Endothelial cell of hepatic sinusoid (primary cell): ENCODE data around the gene DNAL4.

Experiments used
- in situ Hi-C: cut with HindIII; loops from 2 replicates; pipeline ENCODE4 v1.10.0; 2017; ENCODE audit warnings: low sequenced_read_pairs

The DNAL4 gene

GRCh38 chr22:38788021-38788816 lies 5.7 kb downstream of the DNAL4 start:
- in situ Hi-C loops, result no loop called here

GRCh38 chr22:38786631-38787030 lies 7.3 kb downstream of the DNAL4 start:
- in situ Hi-C loops, result no loop called here

- in situ Hi-C loops, result no loop called here
Measured at GRCh38 chr22:38784856-38785255, 9.1 kb downstream of the DNAL4 start.

- in situ Hi-C loops, result no loop called here
Measured at GRCh38 chr22:38784035-38784434, 9.9 kb downstream of the DNAL4 start.

GRCh38 chr22:38783095-38783615 lies 10.8 kb downstream of the DNAL4 start:
- in situ Hi-C loops, result no loop called here

DNA sequence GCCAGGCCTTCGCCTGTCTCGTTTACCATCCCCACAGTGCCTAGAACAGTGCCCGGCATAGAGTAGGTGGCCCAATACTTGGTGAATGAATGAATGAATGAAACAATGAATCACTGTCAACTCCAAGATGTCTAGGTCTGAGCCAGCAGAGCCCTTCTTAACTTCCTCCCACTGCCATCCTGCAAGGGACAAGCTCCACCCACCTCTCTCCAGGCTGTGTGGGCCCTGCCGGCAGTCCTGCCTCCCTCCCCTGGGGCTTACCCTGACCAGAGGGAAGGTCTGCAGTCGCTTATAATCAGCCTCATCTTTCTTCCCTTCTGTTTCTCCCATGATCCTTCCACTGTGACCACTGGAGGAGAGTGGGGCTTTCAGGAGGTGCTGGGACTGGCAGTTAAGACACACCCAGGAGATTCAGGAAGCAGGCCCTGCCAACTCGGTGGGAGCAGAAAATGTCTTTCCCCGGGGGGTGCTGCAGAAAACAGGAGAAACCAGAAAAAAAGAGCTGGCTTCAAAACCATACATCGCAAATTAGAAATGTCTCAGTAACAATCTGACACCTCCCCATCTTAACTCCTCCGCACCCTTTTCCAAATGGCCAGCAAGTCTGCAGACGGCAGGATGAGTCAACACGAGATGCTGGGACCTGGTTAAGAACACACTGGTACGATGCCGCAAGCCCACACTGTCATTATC lies 11.4 kb downstream of the DNAL4 start:
- in situ Hi-C loops, result no loop called here

DNA sequence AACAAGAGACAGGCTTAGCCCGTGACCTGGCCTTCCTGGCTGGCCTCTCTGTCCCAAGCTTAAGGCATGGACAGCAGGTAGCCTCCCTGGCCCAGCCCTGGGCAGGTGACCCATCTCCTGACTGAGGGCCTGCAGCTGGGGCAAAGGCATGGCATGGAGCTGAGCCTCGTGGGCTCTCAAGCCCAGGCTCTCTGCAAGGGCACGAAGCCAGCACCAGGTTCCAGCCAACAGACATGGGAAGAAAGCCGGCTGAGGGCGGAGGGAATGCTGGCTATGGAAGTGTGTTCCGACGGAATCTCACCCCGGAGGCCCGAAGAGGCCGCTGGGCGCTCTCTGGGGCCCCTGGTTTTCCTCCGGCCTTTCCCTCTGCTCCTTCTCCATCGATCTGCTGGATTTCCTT lies 12.9 kb downstream of the DNAL4 start:
- in situ Hi-C loops, result no loop called here

DNA sequence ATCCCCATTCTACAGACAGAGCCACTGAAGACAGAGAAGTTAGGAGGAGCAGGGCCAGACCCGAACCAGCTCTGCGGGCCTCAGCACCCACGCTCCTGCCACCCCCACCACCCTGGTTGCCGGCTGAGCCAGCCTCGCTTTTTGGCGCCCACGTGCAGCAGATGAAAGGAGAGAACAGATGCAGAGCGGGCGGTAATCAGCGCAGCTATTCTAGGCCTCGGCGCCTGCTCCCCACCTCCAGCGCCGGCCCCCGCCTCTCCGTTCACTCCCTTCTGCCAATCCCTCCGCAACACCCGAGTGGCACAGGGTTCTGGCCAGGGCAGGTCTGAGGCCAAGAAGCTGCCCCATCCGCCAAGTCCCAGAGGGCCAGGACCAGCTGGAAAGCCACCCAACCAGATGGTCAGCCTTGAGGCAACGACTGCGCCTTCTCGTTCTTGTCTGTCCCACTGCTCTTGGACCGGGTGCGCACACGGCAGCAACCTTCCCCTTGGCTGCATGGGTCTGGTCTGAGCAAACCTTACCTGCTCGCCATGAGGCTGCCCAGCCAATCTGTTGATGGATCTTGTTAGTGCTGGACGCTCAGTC lies 16.8 kb downstream of the DNAL4 start:
- in situ Hi-C loops, result no loop called here

GRCh38 chr22:38776086-38776485 lies 17.9 kb downstream of the DNAL4 start:
- in situ Hi-C loops, result no loop called here

GRCh38 chr22:38775656-38776055 lies 18.3 kb downstream of the DNAL4 start:
- in situ Hi-C loops, result no loop called here

DNA sequence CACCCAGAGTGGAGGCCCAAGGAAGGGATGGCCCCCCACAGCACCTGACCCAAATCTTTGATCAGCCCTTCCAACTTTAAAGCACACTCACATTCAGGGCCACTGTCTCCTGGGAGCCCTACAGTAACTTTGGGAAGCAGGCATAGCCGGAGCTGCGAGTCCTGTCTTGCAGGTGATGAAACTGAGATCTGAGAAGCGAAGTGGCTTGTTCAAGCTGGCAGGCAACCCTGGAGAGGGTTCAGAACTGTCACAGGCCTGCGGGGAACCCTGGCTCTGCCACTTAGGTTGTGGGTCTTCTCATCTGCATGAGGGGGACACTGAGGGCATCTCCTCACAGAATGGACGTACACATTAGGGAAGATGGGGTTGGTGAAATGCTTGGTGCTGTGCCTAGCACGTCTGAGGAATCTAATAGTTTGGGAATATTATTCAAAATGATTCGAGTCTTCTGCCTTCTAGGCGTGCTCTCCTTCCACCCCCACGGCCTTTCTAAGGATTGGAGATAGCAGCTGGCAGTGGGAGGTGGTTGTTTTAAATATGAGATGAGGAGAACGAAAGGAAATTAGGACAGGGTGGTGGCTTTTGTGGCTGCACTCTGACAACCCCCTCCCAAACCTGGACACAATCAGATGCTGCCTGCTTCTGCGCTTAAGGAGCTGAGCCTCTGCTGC lies 19.3 kb downstream of the DNAL4 start:
- in situ Hi-C loops, result no loop called here

GRCh38 chr22:38773363-38773946 lies 20.5 kb downstream of the DNAL4 start:
- in situ Hi-C loops, result no loop called here

DNA sequence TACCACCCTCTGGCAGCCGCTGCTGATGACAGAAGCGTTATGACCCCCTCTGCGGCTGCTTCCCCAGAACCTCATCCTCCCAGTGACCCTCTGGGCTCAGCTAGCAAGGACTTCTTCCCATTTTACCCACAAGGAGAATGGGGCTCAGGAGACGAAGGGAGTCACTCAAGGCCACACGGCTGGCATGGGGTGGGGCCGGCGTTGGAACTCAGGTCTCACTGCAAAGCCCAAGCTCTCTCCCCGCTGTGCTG lies 21.4 kb downstream of the DNAL4 start:
- in situ Hi-C loops, result no loop called here

- in situ Hi-C loops, result no loop called here
Measured at GRCh38 chr22:38770257-38770949, 23.5 kb downstream of the DNAL4 start.

DNA sequence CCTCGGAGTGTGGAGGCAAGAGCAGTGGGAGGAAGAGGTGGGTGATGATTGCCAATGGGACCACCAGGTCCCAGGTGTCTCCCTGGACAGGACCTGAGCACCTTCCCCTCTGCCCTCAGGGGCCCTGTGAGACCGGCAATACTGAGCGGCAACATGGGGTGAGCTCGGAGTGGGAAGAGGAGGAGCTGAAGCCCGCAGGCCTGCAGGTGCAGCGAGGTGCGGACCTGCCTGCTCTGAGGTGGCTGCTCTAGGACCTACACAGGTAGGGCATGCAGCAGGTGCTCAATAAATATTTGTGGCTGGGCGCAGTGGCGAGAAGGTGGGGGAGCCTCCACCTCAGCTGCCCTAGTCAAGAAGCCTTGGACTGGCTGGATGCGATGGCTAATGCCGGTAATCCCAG lies 25.9 kb downstream of the DNAL4 start:
- in situ Hi-C loops, result no loop called here

- in situ Hi-C loops, result no loop called here
Measured at GRCh38 chr22:38767313-38767712, 26.6 kb downstream of the DNAL4 start.

DNA sequence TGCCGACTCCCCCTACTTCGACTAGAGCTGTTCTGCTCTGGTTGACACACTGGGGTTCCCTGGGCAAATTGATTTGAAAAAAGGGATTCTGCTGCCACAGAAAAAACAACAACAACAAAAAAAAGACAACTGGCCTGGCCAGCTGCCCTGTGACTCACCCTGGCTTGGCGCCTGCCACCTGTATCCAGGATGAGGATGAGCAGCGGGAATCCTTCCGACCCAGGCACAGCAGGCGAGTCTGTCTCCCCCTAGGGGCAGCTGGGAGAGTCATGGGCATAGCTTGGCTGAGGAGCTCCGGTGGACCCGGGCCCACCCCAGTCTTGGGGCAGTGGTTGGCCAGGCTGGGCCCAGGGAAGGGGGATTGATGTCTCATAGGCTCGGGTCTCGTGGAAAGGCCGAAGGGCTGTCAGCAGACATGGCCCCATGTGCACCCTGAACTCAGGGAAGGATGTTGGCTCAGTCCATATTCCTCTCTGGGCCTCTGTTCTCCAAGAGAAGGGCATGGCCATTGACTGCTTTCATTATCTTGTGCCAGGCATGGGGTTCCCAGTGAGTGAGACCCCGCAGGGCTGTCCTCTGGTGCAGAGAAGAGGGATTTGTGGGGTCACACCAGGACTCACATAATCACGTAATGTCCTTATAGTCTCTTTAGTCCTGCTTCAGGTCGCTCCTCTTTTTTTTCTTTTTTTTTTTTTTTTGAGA lies 27.7 kb downstream of the DNAL4 start:
- in situ Hi-C loops, result no loop called here

DNA sequence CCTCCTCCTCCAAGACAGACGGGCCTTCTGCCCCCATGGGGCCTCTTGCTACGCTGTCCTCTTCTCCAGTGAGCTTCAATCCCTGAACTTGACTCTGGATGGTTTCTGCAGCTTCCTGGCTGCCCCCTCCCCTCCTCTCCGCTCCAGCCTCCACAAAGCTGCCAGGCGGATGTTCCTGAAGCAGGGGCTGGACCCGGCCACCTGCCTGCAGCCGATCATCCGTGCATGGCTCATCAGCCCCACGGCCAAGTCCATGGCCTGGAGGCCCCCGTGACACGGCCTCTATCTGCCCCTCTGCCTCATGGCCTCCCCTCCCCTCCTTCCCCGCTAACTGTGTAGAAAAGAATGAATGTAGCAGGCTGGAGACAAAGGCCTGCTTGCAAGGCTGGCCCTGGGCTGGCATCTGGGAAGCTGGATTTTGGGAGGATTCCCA lies 31.4 kb downstream of the DNAL4 start:
- in situ Hi-C loops, result no loop called here

DNA sequence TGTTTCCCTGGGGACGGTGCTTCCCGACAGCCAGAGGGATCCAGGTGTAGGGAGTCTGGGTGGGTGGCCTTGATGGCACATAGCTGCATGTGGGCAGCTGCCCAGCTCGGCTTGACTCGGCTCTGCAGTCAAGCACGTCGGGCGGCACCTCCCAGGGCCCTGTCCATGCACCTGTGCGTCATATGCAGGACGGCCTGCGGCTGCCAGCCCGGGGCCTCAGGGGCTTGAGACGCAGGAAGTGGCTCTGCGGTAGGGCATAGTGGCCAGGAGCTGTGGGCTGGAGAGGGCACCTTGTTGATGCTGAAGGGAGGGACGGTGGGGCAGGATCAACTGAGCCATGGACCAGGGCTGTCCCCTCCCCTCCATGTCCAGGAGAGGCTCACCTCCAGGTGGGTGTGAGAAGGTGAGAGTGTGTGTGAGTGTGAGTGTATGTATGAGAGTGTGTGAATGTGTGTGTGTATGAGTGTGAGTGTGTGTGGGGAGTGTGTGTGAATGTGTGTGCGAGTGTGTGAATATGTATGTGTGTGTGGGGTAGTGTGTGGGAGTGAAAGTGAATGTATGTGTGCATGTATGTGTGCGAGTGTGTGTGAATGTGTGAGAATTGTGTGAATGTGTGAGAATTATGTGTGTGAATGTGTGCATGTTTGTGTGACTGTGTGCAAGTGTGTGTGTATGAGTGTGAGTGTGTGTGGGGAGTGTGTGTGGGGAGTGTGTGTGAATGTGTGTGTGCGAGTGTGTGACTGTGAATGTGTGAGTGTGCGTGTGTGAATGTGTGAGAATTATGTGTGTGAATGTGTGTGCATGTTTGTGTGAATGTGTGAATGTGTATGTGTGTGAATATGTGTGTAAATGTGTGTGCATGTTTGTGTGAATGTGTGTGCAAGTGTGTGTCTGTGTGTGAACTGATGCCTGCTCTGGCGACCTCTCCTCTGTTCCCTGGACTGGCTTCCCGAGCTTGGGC lies 32.5 kb downstream of the DNAL4 start:
- in situ Hi-C loops, result no loop called here
